Esophagus muscularis mucosa (tissue), 4 donors: ENCODE measurements around the gene ANO6. TPM values are rescaled to one million over a fixed set of nuclear protein-coding genes. Genes with fewer than 3 reads are reported as not detected.
A peak's percentile ranks its signal among the peaks of the same experiment; 100 is the strongest.

Experiments
- DNase-seq: peaks from one replicate; pipeline ENCODE4 v3.0.0-alpha.2; 2017; ENCODE audit errors: extremely low spot score
- H3K27ac ChIP-seq, 4 donors: fragments of 200-600 bp; sonication (generic); replicated peaks in 1 of 4; 1 replicate in 3 of 4; 2 replicates in 1 of 4; pipeline ENCODE4 v1.5.1; 2016 to 2019; ENCODE audit warnings: mild to moderate bottlenecking in 1 of 4
- H3K27me3 ChIP-seq, 4 donors: fragments of 200-600 bp; sonication (generic); one replicate each; pipeline versions ENCODE4 v1.5.1 to v1.6.0; 2016 to 2019
- H3K36me3 ChIP-seq, 4 donors: fragments of 200-600 bp; sonication (generic); one replicate each; pipeline ENCODE4 v1.5.1; 2016 to 2019
- H3K4me1 ChIP-seq, 4 donors: fragments of 200-600 bp; sonication (generic); one replicate each; pipeline ENCODE4 v1.5.1; 2016 to 2019
- H3K4me3 ChIP-seq, 4 donors: fragments of 200-600 bp; sonication (generic); 1 replicate in 2 of 4; 2 replicates in 2 of 4; pipeline ENCODE4 v1.5.1; 2016 to 2019; ENCODE audit warnings: mild to moderate bottlenecking in 4 of 4, moderate library complexity in 1 of 4
- H3K9me3 ChIP-seq, 4 donors: fragments of 200-600 bp; sonication (generic); 1 replicate in 3 of 4; 2 replicates in 1 of 4; pipeline ENCODE4 v1.5.1; 2016 to 2019
- EP300 ChIP-seq: sonication (generic); formaldehyde crosslinking; IDR thresholded peaks from one replicate; pipeline ENCODE4 v1.6.1; 2017; ENCODE audit warnings: antibody characterized with exemption
- POLR2A ChIP-seq: fragments of 450-650 bp; IDR thresholded peaks from one replicate; pipeline ENCODE4 v1.6.1; 2017; ENCODE audit warnings: antibody characterized with exemption, moderate library complexity, mild to moderate bottlenecking, low read depth
- POLR2AphosphoS5 ChIP-seq, 2 donors: sonication (generic); formaldehyde crosslinking; IDR thresholded peaks; one replicate each; pipeline ENCODE4 v1.6.1; 2017; ENCODE audit warnings: antibody characterized with exemption in 2 of 2
- WGBS: methylation state at CpG from one replicate; pipeline ENCODE4 v1.1.5; 2018; 5-methylcytosine and 5-hydroxymethylcytosine counted together
- intact Hi-C: fragments of 100-400 bp; cut with DNase I; formaldehyde crosslinking; loops from one replicate; pipeline ENCODE4 v1.15.1; 2023
- total RNA-seq, 4 donors: library from RNA; depleted of rRNA; stranded (reverse); fragments of >200 nt; gene quantifications; one replicate each; pipeline versions ENCODE4 v1.1.0 to v1.2.1, GENCODE V29; 2016
- TF ChIP-seq, protein P1 (sequence below), 3 experiments: fragments of 200-600 bp in 2 of 3; fragments of 450-650 bp in 1 of 3; sonication (generic) in 2 of 3; IDR thresholded peaks; one replicate each; pipeline ENCODE4 v1.5.1; 2017 to 2019; ENCODE audit warnings: antibody characterized with exemption in 3 of 3, mild to moderate bottlenecking in 2 of 3, moderate library complexity in 1 of 3

ANO6 gene
- total RNA-seq, 4 donors from 2014 or later = 141 to 208 (median 166) TPM

DNA sequence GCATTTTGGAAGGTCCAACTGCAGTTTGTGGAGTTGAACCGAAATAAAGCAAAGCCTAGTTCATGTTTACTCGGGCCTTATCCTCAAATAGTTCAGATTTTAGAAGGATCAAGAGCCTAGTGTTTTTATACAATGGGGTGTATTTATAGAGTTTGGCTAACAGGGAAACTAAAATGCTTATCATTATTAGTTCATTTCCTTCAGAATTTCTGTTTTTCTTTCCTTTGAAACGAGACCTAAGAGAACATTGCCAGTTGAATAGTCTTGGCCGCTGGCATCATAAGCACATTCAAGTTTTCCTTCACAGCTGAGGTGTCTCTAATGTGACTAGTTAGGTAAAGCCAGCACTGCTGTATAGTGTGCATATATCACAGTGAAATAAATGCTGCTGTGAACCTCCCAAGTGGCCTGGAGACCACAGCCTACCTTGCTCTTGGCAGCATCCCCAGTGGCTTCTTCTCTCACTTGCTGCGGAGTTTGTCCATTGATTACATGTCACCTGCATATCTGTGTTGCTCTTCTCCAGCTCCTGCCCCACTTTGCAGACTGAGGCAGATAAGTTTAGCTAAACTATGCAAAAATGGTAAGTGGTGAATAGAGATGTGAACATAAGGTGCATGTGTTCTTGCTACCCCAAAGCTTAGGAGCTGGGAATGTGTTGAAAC is 88.8 kb downstream of the ANO6 start:
- no peaks in the 10 kb centered on the region for H3K27me3 ChIP-seq
- no peaks in the 10 kb centered on the region for H3K9me3 ChIP-seq
- no peak for DNase-seq
- WGBS = 30% methylated on average over 5 of the region's 5 CpGs
- no peak for TF ChIP-seq EP300
- TF ChIP-seq POLR2AphosphoS5 (IDR thresholded peaks at IDR 0.05) = no peak
- TF ChIP-seq, protein P1, sequence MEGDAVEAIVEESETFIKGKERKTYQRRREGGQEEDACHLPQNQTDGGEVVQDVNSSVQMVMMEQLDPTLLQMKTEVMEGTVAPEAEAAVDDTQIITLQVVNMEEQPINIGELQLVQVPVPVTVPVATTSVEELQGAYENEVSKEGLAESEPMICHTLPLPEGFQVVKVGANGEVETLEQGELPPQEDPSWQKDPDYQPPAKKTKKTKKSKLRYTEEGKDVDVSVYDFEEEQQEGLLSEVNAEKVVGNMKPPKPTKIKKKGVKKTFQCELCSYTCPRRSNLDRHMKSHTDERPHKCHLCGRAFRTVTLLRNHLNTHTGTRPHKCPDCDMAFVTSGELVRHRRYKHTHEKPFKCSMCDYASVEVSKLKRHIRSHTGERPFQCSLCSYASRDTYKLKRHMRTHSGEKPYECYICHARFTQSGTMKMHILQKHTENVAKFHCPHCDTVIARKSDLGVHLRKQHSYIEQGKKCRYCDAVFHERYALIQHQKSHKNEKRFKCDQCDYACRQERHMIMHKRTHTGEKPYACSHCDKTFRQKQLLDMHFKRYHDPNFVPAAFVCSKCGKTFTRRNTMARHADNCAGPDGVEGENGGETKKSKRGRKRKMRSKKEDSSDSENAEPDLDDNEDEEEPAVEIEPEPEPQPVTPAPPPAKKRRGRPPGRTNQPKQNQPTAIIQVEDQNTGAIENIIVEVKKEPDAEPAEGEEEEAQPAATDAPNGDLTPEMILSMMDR (IDR thresholded peaks at IDR 0.05) = no peak
- TF ChIP-seq POLR2A = no peak
- peak overlapping the region; percentile 68 to 85 (median 78) for H3K27ac ChIP-seq
- H3K4me3 ChIP-seq = no peak overlapping the region
- no peaks in the 10 kb centered on the region for H3K36me3 ChIP-seq
- H3K4me1 ChIP-seq = peaks cover 52 to 98% (median 84%) of the 10 kb centered on the region in 4 donors
- intact Hi-C loops = no loop called here

DNA sequence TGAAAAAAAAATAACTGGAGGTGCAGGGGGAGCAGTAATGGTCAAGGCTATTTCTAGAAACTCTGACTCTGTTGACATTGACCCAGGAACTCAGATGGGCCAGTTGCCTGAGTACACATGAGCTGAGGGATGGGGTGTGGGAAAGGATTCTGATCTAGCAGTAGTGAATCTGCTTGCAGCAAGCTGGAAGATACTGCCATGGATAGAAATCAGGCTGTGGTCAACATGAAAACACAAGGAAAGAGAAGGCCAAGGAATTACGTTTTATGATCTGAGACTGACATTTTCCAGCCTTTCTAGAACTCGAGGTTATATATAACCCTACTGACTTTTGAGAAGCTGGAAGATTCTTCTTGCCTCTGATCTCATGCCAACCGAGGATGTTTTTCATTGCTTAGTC is 90.0 kb downstream of the ANO6 start:
- no peak for DNase-seq
- Histone ChIP-seq H3K4me3 (no peak overlapping the region), H3K9me3 (no peaks in the 10 kb centered on the region), H3K4me1 (peaks cover 63 to 98% (median 84%) of the 10 kb centered on the region in 4 donors), H3K27ac (peak overlapping the region; percentile 68 to 85 (median 78)), H3K27me3 (no peaks in the 10 kb centered on the region), H3K36me3 (no peaks in the 10 kb centered on the region)
- intact Hi-C loops = no loop called here
- no peak for TF ChIP-seq EP300
- peak; percentile 35 to 53 for TF ChIP-seq POLR2AphosphoS5 (IDR thresholded peaks at IDR 0.05)
- 35% methylated on average over 3 of the region's 3 CpGs for WGBS

DNA sequence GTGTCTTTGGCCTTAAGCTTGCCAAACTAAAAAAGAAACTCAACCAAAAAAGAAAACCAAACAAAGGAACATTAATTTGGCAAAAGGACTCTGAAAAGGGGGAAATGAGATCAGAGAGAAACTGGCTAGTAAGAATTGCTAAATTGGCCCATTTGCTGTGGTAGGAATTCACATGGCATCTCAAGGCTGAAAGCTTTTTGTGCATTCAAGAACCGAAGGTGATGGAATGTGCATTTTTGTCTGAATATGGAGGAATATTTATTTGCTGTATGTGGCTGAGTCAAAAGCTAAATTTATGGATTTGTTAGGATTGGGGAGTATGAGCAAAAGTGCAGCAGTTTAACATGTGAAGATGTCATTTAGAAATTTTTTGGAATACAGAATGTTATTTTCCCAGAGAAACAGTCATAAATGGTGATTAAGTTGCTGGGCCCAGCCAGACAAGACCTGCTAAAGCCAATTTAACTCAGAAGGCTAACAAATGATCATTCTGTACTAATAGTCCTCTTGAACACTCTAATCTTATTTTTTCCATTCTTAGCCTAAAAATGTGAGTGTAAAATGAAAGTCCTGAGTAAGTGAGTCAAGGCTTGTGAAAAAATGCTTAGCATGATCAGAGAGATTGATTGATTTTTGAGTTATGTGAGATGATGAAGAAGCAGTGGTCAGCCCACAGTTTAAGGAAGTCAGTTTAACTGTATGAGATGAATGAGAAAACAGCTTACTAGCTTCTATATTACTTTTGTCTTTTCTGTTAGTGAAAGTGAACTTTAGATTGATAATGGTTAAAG is 94.1 kb downstream of the ANO6 start:
- Histone ChIP-seq H3K36me3 (peaks cover 0 to 5% (median under 1%) of the 10 kb centered on the region in 4 donors), H3K27ac (peak overlapping the region; percentile 43 to 85 (median 58)), H3K4me3 (no peak overlapping the region), H3K9me3 (no peaks in the 10 kb centered on the region), H3K27me3 (no peaks in the 10 kb centered on the region), H3K4me1 (peaks cover 46 to 75% (median 60%) of the 10 kb centered on the region in 4 donors)
- intact Hi-C loops = no loop called here
- WGBS = 33% methylated on average over 1 of the region's 1 CpG
- no peak for TF ChIP-seq POLR2AphosphoS5 (IDR thresholded peaks at IDR 0.05)
- TF ChIP-seq, protein P1 (IDR thresholded peaks at IDR 0.05) = peak in 1 of 3 experiments; percentile 27
- no peak for DNase-seq

DNA sequence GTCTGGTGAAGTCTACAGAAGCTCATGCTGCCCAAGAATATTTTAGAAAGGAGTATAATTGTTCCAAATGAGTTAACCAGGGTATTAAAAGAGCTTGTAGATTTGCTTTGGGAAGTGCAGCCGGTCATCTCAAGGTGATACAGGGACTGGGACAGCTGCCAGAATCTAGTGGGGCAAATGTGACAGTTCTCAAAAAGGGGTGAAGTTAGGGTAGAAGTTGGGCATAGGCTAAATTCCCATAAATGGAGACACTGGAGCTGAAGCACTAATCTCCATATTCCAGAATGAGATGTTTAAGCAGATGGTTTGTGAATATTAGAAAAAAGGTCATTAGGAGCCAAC is 94.7 kb downstream of the ANO6 start:
- peaks cover 40 to 75% (median 54%) of the 10 kb centered on the region in 4 donors for H3K4me1 ChIP-seq

DNA sequence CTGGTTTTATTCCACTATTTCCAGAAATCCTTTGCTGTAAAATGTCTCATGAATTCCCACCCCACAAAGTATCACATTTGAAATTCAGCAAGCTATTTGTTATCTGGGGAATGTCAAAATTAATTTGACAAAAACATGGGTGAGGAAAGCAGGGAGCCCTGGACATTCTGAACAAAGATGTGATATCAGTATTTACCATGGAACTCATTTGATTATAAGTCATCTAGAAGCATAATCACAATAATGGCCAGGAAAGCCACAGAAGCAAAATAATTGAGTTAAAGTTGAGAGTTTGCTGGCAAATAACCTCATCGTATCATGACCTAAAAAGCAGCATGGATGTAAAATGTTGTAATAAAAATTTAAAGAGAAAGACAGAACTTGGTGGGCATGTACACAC is 96.1 kb downstream of the ANO6 start:
- no peak for TF ChIP-seq POLR2A
- H3K4me3 ChIP-seq = no peak overlapping the region
- intact Hi-C loops = no loop called here
- DNase-seq = no peak
- no peaks in the 10 kb centered on the region for H3K27me3 ChIP-seq
- peak overlapping the region in 2 of 4 donors; percentile 37 to 48 for H3K27ac ChIP-seq
- WGBS = 91% methylated on average over 1 of the region's 1 CpG
- no peaks in the 10 kb centered on the region for H3K9me3 ChIP-seq
- peaks cover 28 to 63% (median 43%) of the 10 kb centered on the region in 4 donors for H3K4me1 ChIP-seq
- H3K36me3 ChIP-seq = peaks cover 0 to 17% (median 7%) of the 10 kb centered on the region in 4 donors

More for the DNA sequence above, 94.7 kb downstream of the ANO6 start:
- 39% methylated on average over 1 of the region's 1 CpG for WGBS
- Histone ChIP-seq H3K4me3 (no peak overlapping the region), H3K27ac (peak overlapping the region; percentile 43 to 85 (median 58)), H3K27me3 (no peaks in the 10 kb centered on the region), H3K9me3 (no peaks in the 10 kb centered on the region), H3K36me3 (peaks cover 0 to 9% (median 3%) of the 10 kb centered on the region in 4 donors)
- intact Hi-C loops = no loop called here
- no peak for TF ChIP-seq EP300
- TF ChIP-seq, protein P1 (IDR thresholded peaks at IDR 0.05) = no peak
- TF ChIP-seq POLR2A = no peak
- TF ChIP-seq POLR2AphosphoS5 (IDR thresholded peaks at IDR 0.05) = no peak
- DNase-seq = no peak
